Stimulated activated CD4-positive, alpha-beta T cell treated with anti-CD3 and anti-CD28 coated beads, Interleukin-4, amount 100 ng/mL, for 1 hour (primary cell): ENCODE measurements around the gene PPFIBP1.

Experiments used
- DNase-seq: peaks from one replicate; pipeline ENCODE4 v3.0.0-alpha.2; 2020

Gene PPFIBP1

DNA sequence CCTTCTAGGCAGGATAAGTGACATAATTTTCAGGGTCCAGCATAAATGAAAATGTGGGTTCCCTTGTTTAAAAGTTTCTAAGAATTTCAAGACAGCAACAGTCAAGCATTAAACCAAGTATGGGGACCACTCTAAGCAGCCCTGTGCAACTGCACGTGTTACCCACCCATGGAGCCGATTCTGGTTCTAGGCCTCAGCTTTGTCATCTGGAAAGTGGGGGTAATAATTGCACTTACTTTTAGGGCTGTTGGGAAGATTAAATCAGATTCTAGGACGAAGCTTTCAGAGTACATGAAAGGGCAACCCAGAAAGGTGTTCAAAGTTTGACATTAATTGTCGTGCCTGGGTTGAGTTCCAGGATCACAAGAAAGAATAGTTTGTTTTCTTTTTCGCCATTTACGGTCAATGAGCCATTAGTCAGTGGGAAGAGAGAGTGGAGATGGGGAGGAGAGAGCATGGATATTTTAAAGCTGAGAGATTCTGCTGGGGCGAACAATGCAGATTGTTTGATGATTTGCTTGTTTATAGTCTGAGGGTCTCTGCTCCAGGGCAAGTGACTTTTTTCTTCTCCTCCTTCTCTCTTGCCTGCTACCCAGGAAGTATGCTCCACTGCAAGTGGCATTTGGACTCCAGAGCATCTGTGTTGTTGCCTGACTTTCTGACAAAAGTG lies 10.7 kb upstream of the PPFIBP1 start:
- DNase-seq: no peak

DNA sequence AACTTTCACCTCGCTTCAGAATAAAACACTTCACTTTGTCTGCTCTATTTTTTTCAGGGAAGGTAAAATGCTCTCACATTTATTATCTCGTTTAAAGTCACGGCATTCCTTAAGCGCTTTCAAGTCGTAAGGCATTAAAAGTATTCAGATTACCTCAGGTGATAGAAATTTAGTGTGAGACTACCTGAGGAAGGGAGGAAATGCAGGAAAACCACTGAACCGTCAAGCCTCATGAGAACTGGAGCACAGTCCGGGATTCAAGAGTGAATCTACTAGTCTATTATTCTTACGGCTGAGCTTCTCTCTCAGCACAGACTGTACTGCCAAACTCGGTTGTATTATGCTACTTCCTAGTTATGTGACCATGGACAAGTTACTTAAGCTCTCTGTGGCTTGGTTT lies 8.3 kb upstream of the PPFIBP1 start:
- no peak for DNase-seq

DNA sequence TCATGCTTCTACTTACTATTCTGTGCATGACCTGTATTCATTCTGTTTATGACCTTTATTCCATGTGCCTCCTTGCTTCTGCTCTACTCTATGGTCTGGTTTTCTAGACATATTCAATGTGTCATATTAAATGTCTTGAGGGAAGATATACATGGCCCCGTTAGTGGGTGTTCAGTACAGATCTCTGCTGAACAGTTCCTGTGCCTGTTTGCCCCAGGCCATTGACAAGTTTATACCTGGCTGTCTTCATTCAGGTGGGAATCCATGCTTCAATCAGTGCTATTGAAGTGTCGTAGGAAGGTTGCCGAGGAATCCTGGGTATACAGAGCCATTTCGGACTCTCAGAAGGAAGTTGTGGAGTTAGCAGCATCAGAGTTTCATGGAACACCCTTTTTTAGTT lies 7.4 kb upstream of the PPFIBP1 start:
- no peak for DNase-seq

GRCh38 chr12:27517546-27517945 lies 6.5 kb upstream of the PPFIBP1 start:
- DNase-seq: no peak

DNA sequence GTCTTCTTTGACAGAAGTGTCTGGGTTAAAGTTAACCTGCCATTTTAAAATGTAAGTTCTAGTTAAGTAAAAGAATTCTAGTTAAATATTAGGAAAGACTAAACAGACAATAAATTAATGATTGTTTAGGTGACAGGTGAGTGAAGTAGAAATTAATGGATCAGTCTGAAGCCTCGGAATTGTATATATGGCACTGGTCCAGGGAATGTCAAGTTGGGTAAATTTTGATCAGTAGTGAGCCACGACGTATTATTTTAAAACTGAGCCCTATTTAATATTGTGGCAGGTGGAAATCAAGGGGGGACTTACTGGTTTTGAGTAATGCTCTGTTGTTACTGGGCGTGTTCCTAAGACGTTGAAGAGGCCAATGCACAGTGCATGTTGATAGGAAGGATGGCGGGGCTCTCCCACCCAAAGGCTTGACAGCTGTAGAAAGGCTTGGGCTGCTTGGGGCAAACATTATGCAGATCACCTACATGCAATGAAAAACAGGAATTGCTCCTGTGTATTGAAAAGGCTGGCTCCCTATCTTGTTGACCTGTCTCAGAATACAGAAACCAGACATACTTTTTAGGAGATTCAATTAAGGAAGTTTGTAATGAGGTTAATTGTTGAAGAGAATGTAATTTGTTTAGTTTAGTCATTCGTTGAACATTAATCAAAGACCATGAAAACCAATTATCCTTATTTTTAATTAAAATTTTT lies 5.9 kb upstream of the PPFIBP1 start:
- no peak for DNase-seq

- DNase-seq: no peak
Measured at GRCh38 chr12:27521066-27521465, 2.9 kb upstream of the PPFIBP1 start.

GRCh38 chr12:27521981-27522380 lies 2.0 kb upstream of the PPFIBP1 start:
- DNase-seq: no peak

GRCh38 chr12:27523305-27523641 lies 733 bp upstream of the PPFIBP1 start:
- DNase-seq: no peak

DNA sequence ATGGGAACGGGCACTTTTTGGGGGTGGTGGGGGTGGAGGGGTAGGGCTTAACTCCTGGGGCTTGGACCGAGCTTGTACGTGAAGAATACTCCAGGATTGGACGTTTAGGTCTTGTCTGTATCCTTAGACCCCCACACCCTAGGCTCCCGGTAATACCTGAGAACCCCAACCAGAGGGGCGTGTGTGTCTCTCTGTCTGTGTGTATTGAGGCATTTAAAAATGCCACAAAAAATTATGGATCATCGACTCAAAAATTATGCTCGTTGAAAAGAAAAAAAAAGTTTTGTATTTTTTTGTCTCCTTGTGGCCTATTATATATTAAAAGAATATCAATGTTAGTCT lies 459 bp downstream of the PPFIBP1 start:
- no peak for DNase-seq

GRCh38 chr12:27524839-27525753 lies 1.1 kb downstream of the PPFIBP1 start:
- no peak for DNase-seq

- DNase-seq: no peak
Measured at GRCh38 chr12:27527512-27527911, 3.5 kb downstream of the PPFIBP1 start.

- no peak for DNase-seq
Measured at GRCh38 chr12:27528788-27529187, 4.8 kb downstream of the PPFIBP1 start.

DNA sequence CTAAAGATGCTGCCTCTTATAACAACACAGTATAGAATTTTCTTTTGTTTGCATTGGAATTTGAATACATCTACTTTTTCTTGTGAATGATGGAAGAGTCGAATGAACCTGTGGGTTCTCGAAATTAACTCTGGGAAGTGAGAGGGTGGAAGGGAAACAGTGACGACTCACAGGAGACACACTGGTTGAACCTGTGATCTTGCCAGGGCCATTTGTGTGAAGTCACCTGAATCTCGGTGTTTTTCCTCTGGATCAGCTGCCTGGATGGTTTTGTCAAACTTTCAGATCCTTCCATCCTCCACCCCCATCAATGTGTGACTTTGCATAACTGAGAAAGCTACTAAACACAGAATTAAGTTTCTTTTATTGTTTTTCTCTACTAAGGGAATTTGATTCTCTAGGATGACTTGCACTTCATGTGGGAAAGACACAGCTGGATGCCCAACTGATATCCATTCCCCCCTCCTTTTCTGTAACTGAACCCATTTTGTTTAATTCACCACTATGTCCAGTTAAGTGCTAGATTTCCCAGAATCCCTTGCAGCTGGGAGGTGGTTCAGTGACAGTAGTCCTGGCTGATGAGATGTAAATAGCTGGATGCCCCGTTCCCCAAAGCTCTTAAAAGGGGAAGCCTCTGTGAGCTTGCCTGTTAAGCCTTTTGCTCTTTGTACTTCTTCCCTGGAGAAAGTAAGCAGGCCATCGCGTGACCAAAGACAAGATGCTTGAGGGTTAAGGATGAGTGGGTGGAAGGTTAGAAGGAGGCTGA lies 6.3 kb downstream of the PPFIBP1 start:
- DNase-seq: no peak

DNA sequence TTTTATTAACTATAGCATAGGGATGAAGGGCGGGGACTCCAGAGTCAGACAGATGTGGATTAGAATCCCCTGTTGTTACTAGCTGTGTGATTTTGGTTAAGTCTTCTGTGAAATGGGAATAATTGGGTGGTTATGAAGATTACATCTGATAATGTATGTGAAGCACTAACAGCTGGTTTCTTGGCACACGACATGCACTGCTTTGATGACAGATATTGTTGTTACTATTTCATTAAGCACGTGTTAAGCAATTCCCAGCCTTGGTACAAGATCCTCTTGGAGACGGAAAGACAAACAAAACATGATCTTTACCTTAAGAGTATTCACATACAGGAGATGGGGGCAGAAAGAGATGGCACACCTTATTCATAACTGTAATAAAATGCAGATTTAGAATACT lies 7.9 kb downstream of the PPFIBP1 start:
- DNase-seq: no peak

- DNase-seq: no peak
Measured at GRCh38 chr12:27534060-27534764, 10.2 kb downstream of the PPFIBP1 start.

DNA sequence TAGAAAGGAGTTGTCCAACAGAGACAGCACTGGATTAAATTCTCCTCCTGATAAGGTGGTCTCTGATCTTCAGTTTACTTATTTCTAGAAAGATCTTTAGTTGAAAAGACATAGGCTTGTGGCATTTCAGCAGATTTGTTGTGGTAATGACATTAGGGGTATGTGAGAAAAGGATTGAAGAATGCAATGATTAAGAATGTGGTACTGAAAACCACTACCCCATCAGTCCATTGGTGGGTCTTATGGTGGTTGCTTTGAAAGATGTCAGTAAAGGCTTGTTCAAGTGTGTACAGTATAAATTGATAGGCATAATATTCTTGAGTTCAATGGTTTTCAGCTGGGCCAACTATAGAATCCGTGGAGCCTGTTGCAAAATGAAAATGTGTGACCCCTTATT lies 10.8 kb downstream of the PPFIBP1 start:
- no peak for DNase-seq

DNA sequence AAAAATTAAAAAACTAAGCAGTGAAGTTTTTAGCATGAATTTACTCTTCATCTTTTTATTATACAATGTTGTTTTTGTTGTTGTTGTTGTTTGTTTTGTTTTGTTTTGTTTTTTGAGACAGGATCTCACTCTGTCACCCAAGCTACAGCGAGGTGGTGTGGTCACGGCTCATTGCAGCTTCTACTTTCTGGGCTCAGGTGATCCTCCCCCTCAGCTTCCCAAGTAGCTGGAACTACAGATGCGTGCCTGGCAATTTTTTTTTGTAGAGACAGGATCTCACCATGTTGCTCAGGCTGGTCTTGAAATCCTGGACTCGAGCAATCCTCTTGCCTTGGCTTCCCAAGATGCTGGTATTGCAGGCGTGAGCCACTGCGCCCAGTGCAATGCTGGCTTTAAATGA lies 11.3 kb downstream of the PPFIBP1 start:
- DNase-seq: no peak

DNA sequence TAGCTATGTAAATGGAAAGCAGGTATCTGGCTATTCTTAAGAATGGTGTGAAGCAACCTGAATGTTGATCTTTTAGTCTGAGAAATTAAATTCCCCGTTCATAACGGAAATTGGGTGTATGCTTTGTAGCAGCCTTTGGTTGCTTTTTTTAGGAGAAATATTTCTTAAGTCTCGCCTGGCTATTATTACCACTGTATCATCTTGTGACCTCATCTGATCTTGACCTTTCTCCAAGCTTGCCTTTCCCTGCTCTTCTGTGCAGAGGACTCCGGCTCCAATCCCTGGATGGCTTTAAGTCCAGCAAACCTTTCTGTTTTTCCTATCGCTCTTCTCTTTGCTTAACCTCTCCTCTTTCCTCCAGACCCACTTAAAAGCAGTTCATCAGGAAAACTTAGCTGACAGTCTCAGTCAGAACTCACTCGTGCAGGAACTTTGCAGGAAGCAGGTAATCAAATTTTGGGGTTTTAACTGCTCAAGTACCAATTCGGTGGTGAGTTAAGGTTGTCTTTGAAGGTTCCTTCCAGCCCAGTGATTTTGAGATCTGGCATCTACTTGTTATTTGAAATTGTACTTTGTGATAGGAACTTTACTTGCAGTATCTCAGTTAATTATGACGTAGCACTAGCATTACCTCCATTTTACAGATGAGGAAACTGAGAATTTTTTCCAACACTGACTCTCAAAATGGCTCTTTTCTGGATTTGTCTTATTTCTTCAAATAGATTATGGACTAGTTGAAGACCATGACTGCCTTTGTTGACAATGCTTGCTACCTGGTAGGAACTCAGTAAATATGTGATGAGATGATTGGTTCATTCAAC lies 14.1 kb downstream of the PPFIBP1 start:
- no peak for DNase-seq

DNA sequence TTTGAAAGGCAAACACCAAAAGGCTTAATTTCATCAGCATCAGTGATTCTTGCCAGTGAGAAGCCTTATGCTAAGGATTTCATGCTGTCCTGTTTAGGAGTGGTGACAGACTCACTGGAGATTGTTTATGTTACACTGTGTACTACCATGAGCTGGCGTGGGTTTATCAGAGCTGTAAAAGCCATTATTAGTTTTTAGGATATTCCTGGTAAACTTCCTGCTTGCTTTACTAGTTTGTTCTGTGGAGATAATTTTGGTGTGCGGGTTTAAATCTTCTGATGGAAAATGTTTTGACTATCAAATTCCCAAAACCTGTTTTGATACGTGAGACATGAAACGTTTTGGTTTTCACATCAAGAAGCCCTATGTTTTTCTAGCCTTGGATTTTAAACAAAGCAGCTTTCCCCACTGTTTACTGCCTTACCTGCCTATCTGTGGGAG lies 15.2 kb downstream of the PPFIBP1 start:
- DNase-seq: no peak

DNA sequence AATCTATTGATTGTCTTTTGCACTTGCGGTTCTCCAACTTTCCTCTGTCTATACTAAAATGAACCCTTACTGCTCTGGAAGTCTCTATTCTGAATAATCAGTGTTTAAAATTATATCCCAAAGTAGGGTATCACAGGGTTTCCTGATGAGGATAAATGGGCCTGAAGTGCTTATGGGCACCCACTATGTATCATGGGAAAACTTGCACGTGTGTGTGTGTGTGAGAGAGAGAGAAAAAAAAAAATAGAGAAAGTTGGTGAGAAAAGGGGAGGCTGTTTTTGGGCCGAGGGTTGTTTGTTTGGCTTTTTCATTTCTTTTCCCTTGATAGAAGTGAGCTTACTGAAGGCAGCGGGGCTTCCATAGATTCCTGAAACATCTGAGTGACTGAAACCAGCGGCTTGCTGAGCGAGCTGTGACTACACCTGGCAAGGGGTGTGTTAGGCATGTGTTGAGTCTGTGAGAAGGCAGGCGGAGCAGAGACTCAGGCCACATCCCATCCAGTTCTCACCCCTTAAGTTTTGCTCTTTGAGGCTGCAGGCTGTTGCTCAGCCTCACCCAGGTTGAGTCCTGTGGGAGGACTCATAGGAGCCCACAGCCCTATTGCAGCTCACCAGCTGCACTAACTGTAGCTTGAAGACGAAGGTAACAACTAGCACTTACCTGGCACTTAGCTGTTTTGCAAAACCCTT lies 17.2 kb downstream of the PPFIBP1 start:
- DNase-seq: no peak

GRCh38 chr12:27542628-27543027 lies 18.6 kb downstream of the PPFIBP1 start:
- DNase-seq: no peak
